HL-60 (cell line): ENCODE data around the gene TJP3.

Experiments
- DNase-seq, 2 experiments: peaks; one replicate each; pipeline ENCODE4 v3.0.0-alpha.2; 2010 to 2020; ENCODE audit warnings: low read depth in 1 of 2, low spot score in 1 of 2
- H3K27ac ChIP-seq: fragments of 250-450 bp; sonication (Bioruptor Pico); replicated peaks from 2 replicates; pipeline ENCODE4 v1.5.1; 2020; ENCODE audit warnings: mild to moderate bottlenecking, moderate library complexity
- H3K27me3 ChIP-seq: fragments of 250-450 bp; sonication (Bioruptor Pico); 2 replicates; pipeline ENCODE4 v1.5.1; 2021; ENCODE audit warnings: mild to moderate bottlenecking, moderate library complexity; ENCODE audit not compliant: insufficient read depth, poor library complexity, severe bottlenecking
- H3K4me3 ChIP-seq: replicated peaks from 2 replicates; pipeline ENCODE4 v1.5.1; 2011; ENCODE audit warnings: mild to moderate bottlenecking, control low read depth, low read length; ENCODE audit not compliant: insufficient read depth
- GABPA ChIP-seq: IDR thresholded peaks from 2 replicates; pipeline ENCODE4 v1.6.1; 2012; ENCODE audit warnings: low read depth
- POLR2AphosphoS5 ChIP-seq: IDR thresholded peaks from 2 replicates; pipeline ENCODE4 v1.6.1; 2012; ENCODE audit warnings: low read depth
- REST ChIP-seq: IDR thresholded peaks from 2 replicates; pipeline ENCODE4 v1.6.1; 2012; ENCODE audit warnings: low read depth; ENCODE audit not compliant: insufficient replicate concordance
- SPI1 ChIP-seq: IDR thresholded peaks from 2 replicates; pipeline ENCODE4 v1.6.1; 2012; ENCODE audit warnings: low read depth, mild to moderate bottlenecking, borderline replicate concordance
- TF ChIP-seq, protein P1 (sequence below): IDR thresholded peaks from one replicate; pipeline ENCODE4 v1.5.1; 2011; ENCODE audit warnings: low read length, control low read depth, inconsistent platforms; ENCODE audit not compliant: insufficient read depth

The TJP3 gene

GRCh38 chr19:3720349-3720917, 12.2 kb downstream of the TJP3 start:
- Histone ChIP-seq H3K27ac (no peak overlapping the region), H3K27me3 (peaks cover 35% of the 10 kb centered on the region), H3K4me3 (no peak overlapping the region)
- DNase-seq, result no peak
- no peak for TF ChIP-seq POLR2AphosphoS5
- TF ChIP-seq, protein P1, sequence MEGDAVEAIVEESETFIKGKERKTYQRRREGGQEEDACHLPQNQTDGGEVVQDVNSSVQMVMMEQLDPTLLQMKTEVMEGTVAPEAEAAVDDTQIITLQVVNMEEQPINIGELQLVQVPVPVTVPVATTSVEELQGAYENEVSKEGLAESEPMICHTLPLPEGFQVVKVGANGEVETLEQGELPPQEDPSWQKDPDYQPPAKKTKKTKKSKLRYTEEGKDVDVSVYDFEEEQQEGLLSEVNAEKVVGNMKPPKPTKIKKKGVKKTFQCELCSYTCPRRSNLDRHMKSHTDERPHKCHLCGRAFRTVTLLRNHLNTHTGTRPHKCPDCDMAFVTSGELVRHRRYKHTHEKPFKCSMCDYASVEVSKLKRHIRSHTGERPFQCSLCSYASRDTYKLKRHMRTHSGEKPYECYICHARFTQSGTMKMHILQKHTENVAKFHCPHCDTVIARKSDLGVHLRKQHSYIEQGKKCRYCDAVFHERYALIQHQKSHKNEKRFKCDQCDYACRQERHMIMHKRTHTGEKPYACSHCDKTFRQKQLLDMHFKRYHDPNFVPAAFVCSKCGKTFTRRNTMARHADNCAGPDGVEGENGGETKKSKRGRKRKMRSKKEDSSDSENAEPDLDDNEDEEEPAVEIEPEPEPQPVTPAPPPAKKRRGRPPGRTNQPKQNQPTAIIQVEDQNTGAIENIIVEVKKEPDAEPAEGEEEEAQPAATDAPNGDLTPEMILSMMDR, result no peak
- no peak for TF ChIP-seq SPI1
- TF ChIP-seq REST, result no peak

DNA sequence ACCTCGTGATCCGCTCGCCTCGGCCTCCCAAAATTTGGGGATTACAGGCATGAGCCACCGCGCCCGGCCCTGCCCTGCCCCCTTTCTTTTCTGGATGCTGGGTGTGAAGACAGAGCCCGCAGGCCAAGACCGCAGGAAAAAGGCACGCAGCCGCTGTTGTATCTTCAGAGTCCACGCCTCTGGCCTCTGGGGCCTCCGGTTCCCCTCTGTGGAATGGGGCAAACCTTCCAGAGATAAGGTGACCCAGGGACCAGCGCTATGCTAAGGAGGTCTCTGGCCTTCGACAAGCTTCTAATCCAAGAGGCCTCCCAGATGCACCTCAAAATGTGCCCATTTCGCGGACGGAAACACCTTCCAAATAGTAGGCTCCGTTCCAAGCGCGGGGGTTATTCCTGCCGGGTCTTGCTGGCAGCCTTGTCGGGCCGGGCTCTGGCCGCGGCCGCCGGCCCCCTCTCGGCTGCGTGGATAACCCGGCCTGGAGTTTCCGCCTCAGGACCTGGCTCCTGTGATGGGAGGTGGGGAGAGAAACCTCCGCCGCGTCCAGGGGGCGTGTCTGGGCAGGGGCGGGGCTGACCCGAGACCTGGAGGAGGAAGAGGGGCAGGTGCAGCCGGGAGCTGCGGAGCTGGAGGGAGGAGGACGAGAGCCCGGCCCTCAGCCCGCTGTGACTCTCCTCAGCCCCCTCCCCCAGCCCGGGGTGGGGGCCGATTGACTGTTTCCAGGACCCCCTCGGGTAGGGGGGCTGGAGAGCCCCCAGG, 13.1 kb downstream of the TJP3 start:
- no peak overlapping the region for H3K4me3 ChIP-seq
- TF ChIP-seq REST (no peak), GABPA (peak; percentile 13; the same call in 1 of the 2 replicates)
- H3K27me3 ChIP-seq, result peaks cover 35% of the 10 kb centered on the region
- peak; percentile 66 to 76 for DNase-seq
- no peak overlapping the region for H3K27ac ChIP-seq

GRCh38 chr19:3721887-3722442, 13.8 kb downstream of the TJP3 start:
- peaks cover 35% of the 10 kb centered on the region for H3K27me3 ChIP-seq
- TF ChIP-seq POLR2AphosphoS5 (no peak), SPI1 (no peak), GABPA (no peak), REST (no peak)
- TF ChIP-seq, protein P1, result no peak
- H3K27ac ChIP-seq, result no peak overlapping the region
- H3K4me3 ChIP-seq, result no peak overlapping the region
- DNase-seq, result no peak
